Nephron progenitor cell (in vitro differentiated cells): ENCODE data around the gene TMEM138.
"Not testable (repeated sequence)": the region's sequence is repeated elsewhere in the genome, so short reads cannot be mapped to it uniquely, and the experiment has no call there.

Experiments used
- DNase-seq: peaks from one replicate; pipeline ENCODE4 v3.0.0; 2021
- H3K27ac Mint-ChIP-seq: 2 replicates; pipeline ENCODE4 v1.8.0; 2021; ENCODE audit warnings: mild to moderate bottlenecking, moderate library complexity, mixed read lengths
- H3K27me3 Mint-ChIP-seq: 2 replicates; pipeline ENCODE4 v1.8.0; 2021; ENCODE audit warnings: mild to moderate bottlenecking, low read depth, mixed read lengths; ENCODE audit not compliant: poor library complexity
- H3K36me3 Mint-ChIP-seq: 2 replicates; pipeline ENCODE4 v1.8.0; 2021; ENCODE audit warnings: low read depth, mixed read lengths
- H3K4me1 Mint-ChIP-seq: 2 replicates; pipeline ENCODE4 v1.8.0; 2021; ENCODE audit warnings: mixed read lengths
- H3K4me3 Mint-ChIP-seq: 2 replicates; pipeline ENCODE4 v1.8.0; 2021; ENCODE audit warnings: mild to moderate bottlenecking, moderate library complexity, mixed read lengths
- H3K9me3 Mint-ChIP-seq: 2 replicates; pipeline ENCODE4 v1.8.0; 2021; ENCODE audit warnings: mild to moderate bottlenecking, moderate library complexity, mixed read lengths
- CTCF ChIP-seq: fragments of 200-600 bp; sonication (generic); IDR thresholded peaks from 2 replicates; pipeline ENCODE4 v1.5.0; 2021; ENCODE audit warnings: antibody characterized with exemption

Gene TMEM138

GRCh38 chr11:61372659-61373420 is 10.7 kb downstream of the TMEM138 start:
- H3K4me3 Mint-ChIP-seq, result no peak overlapping the region
- no peak overlapping the region for H3K27ac Mint-ChIP-seq
- no peak for DNase-seq
- no peaks in the 10 kb centered on the region for H3K4me1 Mint-ChIP-seq
- peaks cover 54% of the 10 kb centered on the region for H3K9me3 Mint-ChIP-seq
- H3K36me3 Mint-ChIP-seq, result peaks cover 93% of the 10 kb centered on the region
- H3K27me3 Mint-ChIP-seq, result no peaks in the 10 kb centered on the region
- no peak for TF ChIP-seq CTCF

GRCh38 chr11:61375761-61376108 is 13.6 kb downstream of the TMEM138 start:
- H3K27ac Mint-ChIP-seq, result no peak overlapping the region
- peaks cover 73% of the 10 kb centered on the region for H3K36me3 Mint-ChIP-seq
- no peak overlapping the region for H3K4me3 Mint-ChIP-seq
- H3K9me3 Mint-ChIP-seq, result peaks cover 44% of the 10 kb centered on the region
- TF ChIP-seq CTCF, result no peak
- no peaks in the 10 kb centered on the region for H3K4me1 Mint-ChIP-seq
- no peaks in the 10 kb centered on the region for H3K27me3 Mint-ChIP-seq
- DNase-seq, result no peak

- Mint-ChIP-seq H3K27ac (no peak overlapping the region), H3K9me3 (peaks cover 28% of the 10 kb centered on the region), H3K36me3 (peaks cover 54% of the 10 kb centered on the region), H3K4me1 (no peaks in the 10 kb centered on the region), H3K27me3 (no peaks in the 10 kb centered on the region), H3K4me3 (no peak overlapping the region)
- no peak for TF ChIP-seq CTCF
- no peak for DNase-seq
Measured at GRCh38 chr11:61377461-61378160, 15.4 kb downstream of the TMEM138 start.

GRCh38 chr11:61378713-61379313 is 16.6 kb downstream of the TMEM138 start:
- no peak overlapping the region for H3K4me3 Mint-ChIP-seq
- peaks cover 43% of the 10 kb centered on the region for H3K36me3 Mint-ChIP-seq
- H3K4me1 Mint-ChIP-seq, result no peaks in the 10 kb centered on the region
- no peak for TF ChIP-seq CTCF
- peaks cover 18% of the 10 kb centered on the region for H3K9me3 Mint-ChIP-seq
- no peaks in the 10 kb centered on the region for H3K27me3 Mint-ChIP-seq
- no peak for DNase-seq
- H3K27ac Mint-ChIP-seq, result peak overlapping the region; percentile 43

- H3K36me3 Mint-ChIP-seq, result peaks cover 22% of the 10 kb centered on the region
- DNase-seq, result no peak
- no peaks in the 10 kb centered on the region for H3K9me3 Mint-ChIP-seq
- no peaks in the 10 kb centered on the region for H3K27me3 Mint-ChIP-seq
- H3K27ac Mint-ChIP-seq, result no peak overlapping the region
- no peaks in the 10 kb centered on the region for H3K4me1 Mint-ChIP-seq
- H3K4me3 Mint-ChIP-seq, result no peak overlapping the region
- TF ChIP-seq CTCF, result no peak
Measured at GRCh38 chr11:61380884-61381283, 18.7 kb downstream of the TMEM138 start.

GRCh38 chr11:61383859-61384258 is 21.7 kb downstream of the TMEM138 start:
- H3K4me1 Mint-ChIP-seq, H3K9me3 Mint-ChIP-seq, DNase-seq, H3K36me3 Mint-ChIP-seq, H3K4me3 Mint-ChIP-seq, H3K27ac Mint-ChIP-seq: not testable (repeated sequence)
- peaks cover 12% of the 10 kb centered on the region for H3K27me3 Mint-ChIP-seq
